ENCODE results near the gene ZNF462.

Gene ZNF462

DNA sequence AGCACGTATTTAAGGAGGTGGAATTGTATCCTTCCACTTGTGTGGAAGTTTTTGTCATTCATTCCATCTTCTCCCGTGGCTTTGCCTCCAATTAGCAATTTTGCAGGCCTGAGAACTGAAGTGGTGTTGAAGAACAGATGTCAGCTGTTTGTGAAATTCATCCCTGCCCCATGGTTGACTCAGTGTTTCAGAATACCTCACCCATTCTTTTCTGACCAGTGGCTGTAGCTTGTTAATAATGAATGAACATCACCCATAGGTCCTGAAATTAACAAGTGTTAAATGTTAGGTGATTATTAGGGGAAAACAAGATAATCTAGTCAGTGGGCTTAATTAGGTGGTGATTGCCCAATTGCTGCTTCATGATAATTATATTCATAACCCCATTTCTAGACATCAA, 11.7 kb downstream of the ZNF462 start:
- H3K79me2 ChIP-seq (ENCODE audit: insufficient read depth, low read depth), result peaks cover 4% of the 10 kb centered on the region; the same call in 1 of the 2 replicates
- TF ChIP-seq CTCF (conservative IDR thresholded peaks at IDR 0.05; ENCODE audit: low read depth, low read length), result no peak
- no peak overlapping the region for H3K9ac ChIP-seq
- H3K4me3 ChIP-seq (IDR thresholded peaks at IDR 0.05; ENCODE audit: insufficient read depth, low read depth, low read length), result no peak overlapping the region
- H3K36me3 ChIP-seq (ENCODE audit: insufficient read depth), result no peaks in the 10 kb centered on the region
- no peak overlapping the region for H3K27ac ChIP-seq
- no peaks in the 10 kb centered on the region for H4K20me1 ChIP-seq (ENCODE audit: insufficient read depth)
- no peak overlapping the region for H2AFZ ChIP-seq (ENCODE audit: low read depth)
- no peaks in the 10 kb centered on the region for H3K27me3 ChIP-seq (ENCODE audit: insufficient read depth, low read depth)
- no peaks in the 10 kb centered on the region for H3K4me1 ChIP-seq (ENCODE audit: low read depth, poor library complexity, severe bottlenecking)
- no peak overlapping the region for H3K4me2 ChIP-seq

DNA sequence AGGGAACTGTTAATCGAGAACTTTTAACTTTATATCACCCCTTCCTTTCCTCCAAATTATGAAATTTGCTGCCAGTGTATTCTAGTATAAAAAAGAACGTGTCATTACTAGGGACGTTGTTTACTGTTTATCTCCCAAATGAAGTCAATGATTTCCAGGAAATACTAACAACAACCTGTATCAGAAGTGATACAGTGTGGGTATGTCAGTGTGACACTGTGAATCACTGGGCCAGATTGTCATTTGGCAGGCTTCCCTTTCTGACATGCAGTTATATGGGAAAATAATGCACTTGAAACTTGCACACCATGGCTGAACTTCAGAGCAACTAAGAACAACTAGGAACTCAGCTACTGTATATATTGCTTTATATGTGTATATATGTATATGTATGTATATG, 12.6 kb downstream of the ZNF462 start:
- Histone ChIP-seq H2AFZ (ENCODE audit: low read depth) (no peak overlapping the region), H3K36me3 (ENCODE audit: insufficient read depth) (no peaks in the 10 kb centered on the region), H4K20me1 (ENCODE audit: insufficient read depth) (no peaks in the 10 kb centered on the region), H3K9ac (no peak overlapping the region), H3K4me2 (no peak overlapping the region), H3K4me3 (IDR thresholded peaks at IDR 0.05; ENCODE audit: insufficient read depth, low read depth, low read length) (no peak overlapping the region), H3K4me1 (ENCODE audit: low read depth, poor library complexity, severe bottlenecking) (no peaks in the 10 kb centered on the region), H3K79me2 (ENCODE audit: insufficient read depth, low read depth) (peaks cover 4% of the 10 kb centered on the region; the same call in 1 of the 2 replicates), H3K27ac (no peak overlapping the region), H3K27me3 (ENCODE audit: insufficient read depth, low read depth) (no peaks in the 10 kb centered on the region)
- no peak for TF ChIP-seq CTCF (conservative IDR thresholded peaks at IDR 0.05; ENCODE audit: low read depth, low read length)

GRCh38 chr9:106877345-106877744, 14.4 kb downstream of the ZNF462 start:
- H4K20me1 ChIP-seq (ENCODE audit: insufficient read depth), result no peaks in the 10 kb centered on the region
- H2AFZ ChIP-seq (ENCODE audit: low read depth), result no peak overlapping the region
- no peaks in the 10 kb centered on the region for H3K4me1 ChIP-seq (ENCODE audit: low read depth, poor library complexity, severe bottlenecking)
- H3K36me3 ChIP-seq (ENCODE audit: insufficient read depth), result no peaks in the 10 kb centered on the region
- no peak for TF ChIP-seq CTCF (conservative IDR thresholded peaks at IDR 0.05; ENCODE audit: low read depth, low read length)
- H3K79me2 ChIP-seq (ENCODE audit: insufficient read depth, low read depth), result peaks cover 4% of the 10 kb centered on the region; the same call in 1 of the 2 replicates
- H3K4me2 ChIP-seq, result no peak overlapping the region
- no peaks in the 10 kb centered on the region for H3K27me3 ChIP-seq (ENCODE audit: insufficient read depth, low read depth)
- H3K27ac ChIP-seq, result no peak overlapping the region
- no peak overlapping the region for H3K9ac ChIP-seq
- no peak overlapping the region for H3K4me3 ChIP-seq (IDR thresholded peaks at IDR 0.05; ENCODE audit: insufficient read depth, low read depth, low read length)

DNA sequence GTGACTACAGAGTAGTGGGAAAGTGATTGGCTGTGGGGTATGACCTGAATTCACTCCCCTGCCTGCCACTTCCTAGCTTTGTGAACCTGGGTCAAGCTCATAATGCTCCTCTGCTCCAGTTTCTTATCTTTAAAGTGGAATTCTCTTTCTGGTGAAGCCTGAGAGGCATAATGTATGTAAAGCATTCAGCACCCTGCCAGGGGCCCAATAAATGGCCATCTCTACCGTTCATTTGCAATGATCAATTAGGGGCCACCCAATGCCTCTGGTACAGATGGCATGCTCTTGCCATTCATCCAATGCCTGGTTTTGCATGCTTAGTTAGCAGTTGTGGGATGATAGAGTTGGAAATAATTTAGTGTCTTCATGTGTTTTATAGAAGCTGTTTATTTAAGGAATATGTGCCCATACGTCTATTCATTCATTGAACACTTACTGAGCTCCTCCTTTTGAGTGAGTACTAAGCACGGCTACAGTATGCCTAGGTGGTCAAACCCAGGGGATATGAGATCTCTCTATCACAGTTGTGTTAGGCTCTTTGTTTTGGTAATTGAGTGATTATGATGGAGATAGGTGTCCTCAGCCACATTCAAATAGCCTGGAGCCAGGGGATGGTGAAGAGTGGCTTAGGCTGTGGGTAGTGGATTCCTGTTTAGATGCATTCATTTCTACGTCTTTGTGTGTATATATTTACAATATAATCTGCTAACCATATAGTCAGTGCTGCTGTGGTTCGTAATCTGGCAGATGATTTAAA, 15.3 kb downstream of the ZNF462 start:
- H2AFZ ChIP-seq (ENCODE audit: low read depth), result no peak overlapping the region
- no peak overlapping the region for H3K9ac ChIP-seq
- H3K27ac ChIP-seq, result no peak overlapping the region
- H3K79me2 ChIP-seq (ENCODE audit: insufficient read depth, low read depth), result peaks cover 4% of the 10 kb centered on the region; the same call in 1 of the 2 replicates
- no peaks in the 10 kb centered on the region for H4K20me1 ChIP-seq (ENCODE audit: insufficient read depth)
- H3K4me2 ChIP-seq, result no peak overlapping the region
- no peak for TF ChIP-seq CTCF (conservative IDR thresholded peaks at IDR 0.05; ENCODE audit: low read depth, low read length)
- H3K4me3 ChIP-seq (IDR thresholded peaks at IDR 0.05; ENCODE audit: insufficient read depth, low read depth, low read length), result no peak overlapping the region
- H3K36me3 ChIP-seq (ENCODE audit: insufficient read depth), result no peaks in the 10 kb centered on the region
- no peaks in the 10 kb centered on the region for H3K4me1 ChIP-seq (ENCODE audit: low read depth, poor library complexity, severe bottlenecking)
- H3K27me3 ChIP-seq (ENCODE audit: insufficient read depth, low read depth), result no peaks in the 10 kb centered on the region
